Tongue (tissue), 2 donors: ENCODE data around the gene VPREB1. TPM values are rescaled to one million over a fixed set of nuclear protein-coding genes. Genes with fewer than 3 reads are reported as not detected.
A peak's percentile ranks its signal among the peaks of the same experiment; 100 is the strongest.
"Not testable (repeated sequence)": the region's sequence is repeated elsewhere in the genome, so short reads cannot be mapped to it uniquely, and the experiment has no call there.

Experiments used
- DNase-seq: peaks from one replicate; pipeline ENCODE4 v3.0.0-alpha.2; 2015
- total RNA-seq: library from RNA; depleted of rRNA; stranded (reverse); fragments of >200 nt; gene quantifications from one replicate; pipeline ENCODE4 v1.2.3, GENCODE V29; 2014

Gene VPREB1
- total RNA-seq, 1 donor from 2014 or later: not detected

DNA sequence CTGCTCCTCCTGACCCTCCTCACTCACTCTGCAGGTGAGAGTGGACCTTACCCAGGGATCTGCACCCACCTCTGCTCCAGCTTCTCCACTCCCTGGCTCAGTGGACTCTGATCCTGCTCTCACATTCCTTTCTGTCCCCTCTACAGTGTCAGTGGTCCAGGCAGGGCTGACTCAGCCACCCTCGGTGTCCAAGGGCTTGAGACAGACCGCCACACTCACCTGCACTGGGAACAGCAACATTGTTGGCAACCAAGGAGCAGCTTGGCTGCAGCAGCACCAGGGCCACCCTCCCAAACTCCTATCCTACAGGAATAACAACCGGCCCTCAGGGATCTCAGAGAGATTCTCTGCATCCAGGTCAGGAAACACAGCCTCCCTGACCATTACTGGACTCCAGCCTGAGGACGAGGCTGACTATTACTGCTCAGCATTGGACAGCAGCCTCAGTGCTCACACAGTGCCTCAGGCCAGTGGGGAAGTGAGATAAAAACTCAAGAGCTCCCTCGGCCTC lies 29.7 kb upstream of the VPREB1 start:
- DNase-seq: no peak

DNA sequence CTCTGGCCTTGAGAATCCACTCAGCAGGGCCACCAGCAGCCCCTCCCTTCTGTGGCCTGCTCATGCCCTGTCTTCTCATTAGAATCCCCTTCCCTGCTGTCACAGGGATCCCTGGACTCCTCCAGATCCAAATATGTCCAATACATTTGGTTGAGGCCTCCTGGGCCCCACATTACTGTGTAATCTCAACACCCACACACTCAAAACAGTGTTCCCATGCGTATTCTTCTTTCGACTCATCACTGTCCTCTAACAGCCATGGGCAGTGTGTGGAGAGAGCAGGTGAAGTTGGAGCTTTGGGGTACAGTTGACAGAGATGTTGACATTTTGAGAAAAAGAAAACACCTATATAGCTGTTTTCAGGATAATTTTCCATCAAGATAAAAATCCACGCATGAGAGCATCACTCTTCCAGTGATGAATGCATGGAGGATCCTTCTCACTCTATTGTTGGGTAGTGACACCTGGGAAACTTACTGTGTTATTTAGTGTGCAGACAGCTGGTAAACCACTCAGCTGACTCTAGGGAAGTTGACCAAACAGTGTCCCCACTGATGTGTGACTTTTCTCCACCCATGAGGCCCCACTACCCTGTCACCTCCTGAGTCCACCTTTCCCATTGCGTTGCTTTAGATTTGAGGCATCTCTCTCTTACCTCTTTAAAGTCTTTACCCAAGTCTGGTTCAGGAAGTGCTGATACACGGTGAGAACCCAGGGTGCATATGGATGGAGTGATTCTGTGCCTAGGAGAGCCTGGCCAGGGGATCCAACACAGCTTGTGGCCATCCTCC lies 28.7 kb upstream of the VPREB1 start:
- DNase-seq: no peak

DNA sequence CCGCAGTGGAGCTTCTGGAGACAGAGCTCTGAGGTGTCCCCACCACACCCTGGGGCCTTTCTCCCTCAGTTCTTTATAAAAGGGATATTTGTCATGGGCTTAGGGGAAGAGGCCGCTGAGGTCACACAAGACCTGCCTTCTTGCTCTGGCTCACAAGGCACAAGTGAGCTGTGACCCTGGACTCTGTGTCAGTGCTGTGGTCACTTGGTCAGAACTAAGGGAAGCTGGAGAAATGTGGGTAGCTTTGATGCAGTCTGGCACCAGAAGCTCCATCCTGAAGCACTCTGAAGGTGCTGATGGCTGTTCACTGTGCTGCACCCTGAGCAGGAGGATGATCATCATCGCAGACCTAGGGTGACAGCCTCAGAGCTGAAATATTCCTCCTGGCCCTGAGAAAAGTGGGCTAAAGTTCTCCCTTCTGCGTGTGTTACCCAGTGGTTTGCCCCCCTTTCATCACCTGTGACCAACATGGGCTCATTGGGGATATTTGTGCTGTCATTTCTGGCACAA lies 28.1 kb upstream of the VPREB1 start:
- DNase-seq: no peak

DNA sequence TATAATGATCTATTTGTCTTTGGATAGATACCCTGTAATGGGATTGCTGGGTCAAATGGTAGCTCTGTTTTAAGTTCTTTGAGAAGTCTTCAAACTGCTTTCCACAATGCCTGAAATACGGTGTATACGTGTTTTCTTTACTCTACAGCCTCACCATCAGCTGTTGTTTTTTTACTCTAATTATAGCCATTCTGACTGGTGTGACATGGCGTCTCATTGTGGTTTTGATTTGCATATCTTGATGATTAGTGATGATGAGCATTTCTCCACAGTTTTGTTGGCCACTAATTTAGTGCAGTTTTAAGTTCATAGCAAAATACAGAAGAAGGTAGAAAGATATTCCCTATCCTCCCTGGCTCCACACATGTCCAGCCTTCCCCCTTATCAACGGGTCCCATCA lies 26.3 kb upstream of the VPREB1 start:
- no peak for DNase-seq

DNA sequence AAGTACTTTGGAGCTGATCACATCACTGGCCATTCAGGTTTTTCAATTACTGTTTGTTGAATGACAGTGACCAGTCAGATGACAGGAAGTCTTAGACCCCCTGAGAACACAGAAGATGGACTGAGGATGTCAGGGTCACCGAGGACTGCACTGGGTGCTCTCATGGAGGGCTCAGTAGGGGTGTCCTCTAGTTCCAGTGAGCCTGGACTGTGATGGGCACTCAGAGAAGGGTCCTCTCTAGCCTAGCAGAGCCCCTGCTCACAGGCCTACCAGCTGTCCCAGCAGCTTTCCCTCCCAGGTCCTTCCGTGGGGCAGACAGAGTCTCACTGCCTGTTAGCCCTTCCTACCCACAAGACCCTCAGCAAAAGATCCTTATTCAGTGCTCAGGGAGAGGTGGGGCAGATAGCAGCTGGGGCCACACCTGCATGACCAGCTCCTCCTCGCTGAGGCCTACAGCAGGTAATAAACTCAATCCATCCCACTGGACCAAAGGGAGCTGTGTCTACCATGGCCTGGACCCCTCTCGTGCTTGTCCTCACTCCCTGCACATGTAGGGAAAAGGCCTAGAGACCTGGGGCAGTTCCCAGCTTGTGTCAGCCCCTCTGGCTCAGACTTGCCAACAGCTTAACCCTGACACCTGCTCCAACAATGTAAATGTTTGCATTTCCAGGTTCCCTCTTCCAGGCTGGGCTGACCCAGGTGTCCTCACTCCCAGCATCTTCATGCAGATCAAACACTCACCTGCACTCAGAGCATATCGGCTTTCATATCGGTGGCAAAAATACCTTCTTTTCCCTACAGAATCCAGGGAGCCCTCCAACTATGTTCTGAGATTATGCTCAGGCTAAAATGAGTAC lies 25.2 kb upstream of the VPREB1 start:
- no peak for DNase-seq

DNA sequence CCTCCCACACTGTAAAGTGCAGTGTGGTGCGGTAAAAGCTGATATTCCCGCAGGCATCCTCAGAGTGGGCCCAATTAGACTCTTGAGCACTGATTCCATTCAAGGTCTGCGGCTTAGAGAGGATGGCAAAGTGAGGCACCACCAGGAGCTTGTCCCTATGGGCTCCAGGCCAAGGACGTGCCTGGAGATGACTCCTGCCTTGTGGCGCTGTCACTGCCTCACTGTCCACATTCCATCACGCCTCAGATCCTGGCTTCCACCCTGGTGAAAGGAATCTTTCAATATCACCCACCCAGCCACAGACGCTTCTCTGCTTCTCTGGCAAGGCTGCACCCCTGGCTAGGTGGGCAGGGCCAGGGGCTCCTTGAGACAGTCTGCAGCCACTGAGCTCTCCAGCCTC lies 23.5 kb upstream of the VPREB1 start:
- DNase-seq: not testable (repeated sequence)

DNA sequence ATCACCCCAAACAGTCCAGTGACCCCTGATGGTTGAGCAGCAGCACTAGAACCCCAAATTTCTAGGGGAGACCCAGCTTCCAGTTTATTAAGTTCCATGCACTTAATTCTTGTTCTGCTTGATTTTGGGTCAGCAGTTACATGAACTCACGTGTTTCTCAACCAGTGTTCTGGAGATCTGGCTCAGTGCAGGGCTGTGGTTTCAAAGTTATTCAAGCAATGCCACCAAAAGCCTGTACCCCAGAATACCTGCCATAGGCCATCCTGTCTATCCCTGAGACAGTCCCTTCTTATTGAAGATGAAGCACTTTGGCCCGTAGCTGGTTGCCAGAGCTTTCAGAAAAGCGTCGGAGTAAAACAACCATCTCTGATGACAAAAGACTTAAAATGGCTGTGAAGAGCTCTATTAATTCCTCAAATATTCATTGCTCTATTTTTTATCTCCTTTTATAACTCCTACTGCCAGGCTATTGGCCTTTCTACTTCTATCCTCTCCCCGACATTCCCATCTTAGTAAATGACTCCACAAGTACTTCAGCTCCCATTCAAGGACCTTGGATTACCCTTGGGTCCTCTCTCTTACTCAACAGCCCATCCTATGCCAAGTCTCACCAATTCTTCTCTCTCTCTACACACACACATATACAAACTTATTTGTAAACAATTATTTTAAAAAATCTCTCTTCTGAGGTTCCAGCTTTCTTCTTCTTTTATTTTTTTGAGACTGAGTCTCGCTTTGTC lies 18.0 kb upstream of the VPREB1 start:
- no peak for DNase-seq

DNA sequence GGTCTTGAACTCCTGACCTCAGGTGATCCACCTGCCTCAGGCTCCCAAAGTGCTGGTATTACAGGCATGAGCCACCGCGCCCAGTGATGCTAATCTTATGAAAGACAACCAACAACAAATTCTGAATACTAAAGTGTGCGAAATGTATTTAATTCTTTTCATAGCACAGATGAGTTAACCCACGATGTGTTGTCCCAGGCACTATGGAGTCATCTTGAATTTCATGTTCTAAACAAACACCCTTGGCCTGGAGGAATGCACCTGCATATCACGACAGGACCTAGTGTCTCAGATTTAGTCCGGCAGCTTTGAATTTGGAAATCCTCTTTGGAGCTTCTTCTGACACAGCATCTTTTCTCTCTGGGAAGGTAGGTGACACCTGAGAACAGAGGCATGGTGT lies 16.2 kb upstream of the VPREB1 start:
- no peak for DNase-seq

DNA sequence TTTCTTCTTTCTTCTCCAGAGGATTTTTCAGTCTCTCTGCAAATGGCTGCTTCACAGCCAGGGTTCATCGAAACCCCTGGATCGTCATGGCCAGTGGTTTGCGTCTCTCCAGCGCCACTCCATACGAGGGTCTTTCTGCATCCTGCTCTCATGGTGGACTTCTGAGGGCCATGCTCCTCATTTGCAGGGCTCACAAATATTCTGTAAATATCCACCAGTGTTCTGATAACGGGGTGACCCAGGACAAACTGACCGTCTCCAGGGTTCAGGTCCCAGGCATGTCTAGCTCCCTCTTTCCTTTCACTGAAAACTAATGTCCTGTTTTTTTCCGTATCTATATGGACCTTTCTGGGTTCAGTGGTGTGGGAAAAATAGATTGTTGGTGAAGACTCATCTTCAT lies 15.7 kb upstream of the VPREB1 start:
- no peak for DNase-seq

DNA sequence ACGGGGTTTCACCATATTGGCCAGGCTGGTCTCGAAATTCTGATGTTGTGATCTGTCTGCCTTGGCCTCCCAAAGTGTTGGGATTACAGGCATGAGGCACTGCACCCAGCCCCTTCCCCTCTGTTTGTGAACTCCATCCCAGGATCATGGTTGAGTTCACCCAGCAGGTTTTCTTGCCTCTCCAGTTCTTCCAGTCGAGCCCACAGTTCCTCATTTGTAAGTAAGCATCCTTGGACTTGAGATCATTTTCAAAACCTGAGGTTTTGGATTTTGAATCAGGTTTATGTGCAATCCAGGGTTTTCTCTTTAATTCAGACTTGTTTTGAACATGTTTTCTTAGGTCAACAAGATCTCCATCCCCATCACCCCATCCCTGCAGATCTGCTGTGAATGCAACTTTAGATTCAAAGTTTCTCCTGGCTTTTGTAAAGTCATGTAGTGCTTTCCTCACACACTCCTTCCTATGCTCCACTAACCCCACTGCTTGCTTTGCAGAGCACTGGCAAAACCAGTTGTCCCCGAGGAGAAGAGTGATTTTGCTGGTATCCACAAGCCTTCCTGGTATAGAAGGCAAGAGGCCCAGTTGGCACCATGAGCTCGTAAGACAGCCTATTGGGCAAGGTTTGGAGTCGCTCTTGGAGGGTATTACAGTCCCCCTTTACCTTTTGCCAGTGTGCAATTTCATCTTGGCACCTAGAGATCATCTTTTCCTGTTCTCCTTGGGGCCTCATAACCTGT lies 14.7 kb upstream of the VPREB1 start:
- no peak for DNase-seq

DNA sequence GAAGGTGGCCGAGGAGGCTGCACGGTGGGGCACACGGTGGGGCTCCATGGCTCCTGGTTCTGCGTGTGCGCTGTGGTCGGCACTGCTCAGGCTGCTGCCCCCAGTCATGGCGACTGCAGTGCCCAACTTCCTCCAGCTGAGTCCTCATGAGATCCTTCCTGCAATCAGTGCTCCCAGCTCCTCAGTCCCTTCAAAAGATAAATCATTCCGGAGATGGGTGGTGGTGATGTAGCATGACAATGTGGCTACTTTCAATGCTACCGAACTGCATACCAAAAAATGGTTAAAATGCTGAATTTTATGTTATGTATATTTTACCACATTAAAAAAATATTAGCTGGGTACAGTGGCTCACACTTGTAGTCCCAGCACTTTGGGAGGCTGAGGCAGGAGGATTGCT lies 14.1 kb upstream of the VPREB1 start:
- DNase-seq: no peak

DNA sequence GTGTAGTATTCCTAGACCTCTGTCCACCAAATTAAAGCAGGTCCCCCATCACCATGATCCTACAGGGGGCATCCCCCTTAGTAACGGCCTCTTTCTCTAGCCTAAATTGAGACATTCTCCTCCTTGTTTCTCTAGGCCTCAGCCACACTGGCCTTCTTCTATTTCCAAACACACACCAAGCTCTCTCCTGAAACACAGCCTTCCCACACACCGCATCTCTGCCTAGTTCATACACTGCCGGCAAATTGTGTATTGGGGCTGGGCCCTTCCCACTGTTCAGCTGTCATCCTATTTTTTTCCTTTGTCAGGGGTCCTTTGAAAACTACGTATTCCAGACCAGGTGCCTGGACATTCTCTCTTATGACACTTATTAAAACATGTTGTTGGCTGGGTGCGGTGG lies 11.5 kb upstream of the VPREB1 start:
- DNase-seq: no peak

DNA sequence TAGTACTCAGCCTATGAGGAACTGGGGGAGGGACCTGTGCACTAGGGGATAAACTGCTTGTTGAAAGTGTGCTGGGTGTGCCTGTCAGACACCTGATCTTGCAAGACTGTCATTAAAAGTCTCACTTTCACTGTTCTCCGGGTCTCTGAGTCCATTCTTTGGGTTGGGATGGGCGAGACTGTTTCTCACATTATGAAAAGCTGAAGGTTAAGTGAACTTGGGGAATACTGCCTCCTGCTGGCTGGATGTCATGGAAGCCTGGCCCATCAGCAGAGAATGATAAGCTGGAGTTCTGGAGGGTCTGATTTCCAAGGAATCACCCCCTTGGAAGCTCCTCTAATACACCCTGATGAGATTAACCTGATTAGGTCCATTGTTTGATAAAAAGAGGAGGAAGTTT lies 9.0 kb upstream of the VPREB1 start:
- peak; percentile 13 for DNase-seq

DNA sequence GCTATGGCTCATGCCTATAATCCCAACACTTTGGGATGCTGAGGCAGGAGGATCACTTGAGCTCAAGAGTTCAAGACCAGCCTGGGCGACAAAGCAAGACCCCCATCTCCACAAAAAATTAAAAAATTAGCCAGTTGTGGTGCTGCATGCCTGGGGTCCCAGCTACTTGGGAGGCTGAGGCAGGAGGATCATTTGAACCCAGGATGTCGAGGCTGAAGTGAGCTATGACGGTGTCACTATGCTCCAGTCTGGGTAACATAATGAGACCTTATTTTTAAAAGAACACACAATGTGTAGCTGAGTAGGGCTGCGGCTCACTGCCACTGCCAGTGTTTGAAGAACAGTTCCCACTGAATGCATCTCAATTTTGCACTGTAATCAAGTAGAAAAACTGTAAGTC lies 7.1 kb upstream of the VPREB1 start:
- no peak for DNase-seq

DNA sequence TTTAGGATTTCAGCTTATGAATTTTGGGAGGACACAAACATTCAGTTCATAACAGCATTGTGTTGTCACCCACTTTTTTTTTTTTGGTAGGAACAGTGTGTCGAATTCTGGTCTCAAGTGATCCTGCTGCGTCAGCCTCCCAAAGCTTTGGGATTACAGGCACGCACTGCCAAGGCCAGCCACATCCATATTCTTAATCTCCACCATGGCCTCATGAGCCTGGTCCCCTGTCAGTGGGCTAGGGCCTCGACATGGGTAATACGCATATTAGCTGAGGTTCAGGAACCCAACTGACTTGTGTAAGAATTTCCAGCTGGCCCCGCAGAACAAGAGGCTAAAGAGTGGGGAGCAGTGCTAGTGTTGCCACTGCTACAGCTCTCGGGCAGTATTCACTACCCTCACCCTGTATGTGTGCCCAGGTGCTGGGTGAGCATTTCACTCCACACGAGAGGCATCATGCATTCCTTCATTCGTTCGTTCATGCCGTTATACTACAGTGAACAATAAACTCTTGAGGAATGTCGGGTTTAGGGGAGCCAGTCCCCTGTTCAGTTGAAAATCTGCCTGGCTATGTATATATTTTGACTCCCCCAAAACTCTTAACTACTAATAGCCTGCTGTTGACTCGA lies 5.2 kb upstream of the VPREB1 start:
- DNase-seq: no peak

DNA sequence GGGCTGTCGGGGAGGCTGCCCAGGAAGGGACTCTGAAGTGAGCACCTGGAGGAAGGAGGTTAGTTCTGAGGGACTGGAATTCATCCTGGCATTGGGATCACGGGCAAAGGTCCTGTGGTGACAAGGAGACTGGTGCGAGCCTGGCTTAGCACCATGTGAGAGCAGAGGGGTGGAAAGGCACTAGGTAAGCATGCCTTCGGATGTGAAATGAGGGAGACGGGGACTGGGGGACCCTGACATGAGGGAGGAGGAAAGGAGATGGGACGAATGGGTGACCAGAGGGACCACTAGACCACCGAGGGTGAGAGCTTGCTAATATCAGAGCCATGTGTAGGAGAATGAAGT lies 3.1 kb upstream of the VPREB1 start:
- no peak for DNase-seq

DNA sequence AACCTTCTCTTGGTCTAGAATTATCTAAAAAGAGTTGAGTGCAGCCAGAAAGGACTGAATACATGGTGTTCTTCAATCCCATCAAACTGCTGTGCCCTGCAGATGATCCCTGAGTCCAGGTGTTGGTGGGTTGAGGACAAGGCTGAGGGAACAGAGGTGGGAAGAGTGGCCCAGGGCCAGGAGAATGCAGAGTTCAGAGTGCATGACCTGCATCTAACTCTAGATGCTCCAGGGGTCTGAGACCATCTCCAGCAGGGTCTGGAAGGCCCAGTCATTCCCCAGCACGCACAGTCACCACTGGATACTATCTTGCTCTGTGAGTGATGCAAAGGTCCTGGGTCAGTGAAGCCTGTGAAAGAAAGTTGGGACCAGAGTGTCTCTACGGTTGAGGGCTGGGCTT lies 2.1 kb upstream of the VPREB1 start:
- DNase-seq: no peak

DNA sequence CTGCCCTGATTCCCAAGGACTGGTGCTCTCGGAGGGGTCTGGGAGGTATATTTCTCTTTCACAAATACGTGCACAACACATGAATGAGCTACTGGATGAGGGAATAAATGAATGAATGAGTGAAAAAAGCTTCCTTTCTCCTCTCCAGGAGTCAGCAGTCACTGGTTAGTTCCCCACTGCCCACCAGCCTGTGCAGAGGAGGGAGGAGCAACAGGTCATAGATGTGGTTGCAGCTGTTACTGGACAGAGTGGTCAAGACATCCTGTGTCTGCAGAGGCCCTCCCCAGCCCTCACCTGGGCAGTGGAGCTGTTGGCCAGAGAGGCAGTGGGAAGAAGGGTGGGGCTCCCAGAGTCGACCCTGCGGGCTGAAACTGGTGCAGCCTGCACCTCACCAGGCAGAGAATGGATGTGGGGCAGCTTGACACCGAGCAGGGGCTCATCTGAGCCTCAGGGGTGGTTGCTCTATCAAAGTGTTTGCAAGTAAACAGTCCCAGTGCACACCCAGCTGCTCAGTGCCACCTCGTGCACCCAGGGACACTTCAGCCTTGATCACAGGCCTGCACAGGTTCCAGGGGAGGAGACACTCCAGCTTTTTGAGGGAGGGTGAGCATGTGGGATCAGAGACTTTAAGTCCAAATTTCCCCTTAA lies 1.4 kb upstream of the VPREB1 start:
- no peak for DNase-seq

DNA sequence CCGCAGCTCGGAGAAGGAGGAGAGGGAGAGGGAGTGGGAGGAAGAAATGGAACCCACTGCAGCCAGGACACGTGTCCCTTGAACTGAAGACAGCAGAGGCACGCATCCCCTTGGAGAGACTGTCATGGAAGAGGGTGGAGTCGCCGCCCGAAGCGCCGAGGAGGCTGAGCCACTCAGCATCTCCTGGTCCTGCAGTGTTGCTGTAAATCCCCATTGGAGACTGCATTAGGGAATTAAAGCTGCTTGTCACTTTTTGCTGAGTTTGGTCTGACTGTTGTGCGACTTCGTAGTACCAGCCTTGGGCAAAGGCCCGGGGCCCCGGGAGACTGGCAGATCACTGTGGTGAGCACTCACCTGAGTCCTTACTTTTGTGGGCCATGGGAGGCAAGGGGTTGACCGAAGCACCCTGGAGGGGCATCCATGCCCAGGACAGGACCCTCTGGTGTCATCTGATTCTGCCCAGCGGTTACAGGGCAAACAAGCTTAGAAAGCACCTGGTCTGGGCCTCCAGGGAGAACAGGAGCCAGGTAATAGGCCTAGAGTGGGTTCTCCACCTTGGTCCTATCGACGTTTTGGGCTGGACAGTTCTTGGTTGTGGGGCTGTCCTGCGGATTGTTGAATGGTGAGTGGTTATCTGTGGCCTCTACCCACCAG lies 797 bp downstream of the VPREB1 start:
- DNase-seq: no peak

DNA sequence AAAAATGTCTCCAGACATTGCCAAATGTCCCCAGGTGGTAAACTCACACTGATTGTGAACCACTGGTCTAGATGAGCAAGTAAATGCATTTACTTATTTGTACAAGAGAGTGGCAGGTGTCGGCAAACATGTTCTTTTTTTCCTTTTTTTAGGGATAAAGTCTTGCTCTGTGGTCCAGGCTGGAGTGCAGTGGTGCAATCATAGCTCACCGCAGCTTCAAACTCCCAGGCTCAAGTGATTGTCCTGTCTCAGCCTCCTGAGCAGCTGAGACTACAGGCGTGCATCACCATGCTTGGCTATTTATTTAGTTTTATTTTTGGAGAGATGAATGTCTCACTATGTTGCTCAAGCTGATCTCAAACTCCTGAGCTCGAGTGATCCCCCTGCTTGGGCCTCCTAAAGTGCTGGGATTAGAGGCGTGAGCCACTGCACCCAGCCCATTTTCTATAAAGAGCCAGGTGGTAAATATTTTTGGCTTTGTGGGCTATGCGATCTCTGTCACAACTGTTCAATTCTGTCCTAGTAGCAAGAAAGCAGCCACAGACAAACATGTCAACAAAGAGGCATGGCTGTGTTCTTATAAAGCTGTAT lies 1.4 kb downstream of the VPREB1 start:
- peak; percentile 80 for DNase-seq
